Endodermal cell (in vitro differentiated cells): ENCODE results near the gene C7orf25. TPM values are rescaled to one million over a fixed set of nuclear protein-coding genes. Genes with fewer than 3 reads are reported as not detected.

ENCODE experiments used
- DNase-seq: peaks from one replicate; pipeline ENCODE4 v3.0.0-alpha.2; 2017
- H3K27ac ChIP-seq: 2 replicates; pipeline ENCODE4 v1.5.1; 2013; ENCODE audit warnings: mild to moderate bottlenecking, low read depth, low read length, moderate library complexity
- H3K27me3 ChIP-seq: 2 replicates; pipeline ENCODE4 v1.6.1; 2013; ENCODE audit warnings: mild to moderate bottlenecking, low read length, moderate library complexity; ENCODE audit not compliant: insufficient read depth, control insufficient read depth, poor library complexity, severe bottlenecking
- H3K36me3 ChIP-seq: 2 replicates; pipeline ENCODE4 v1.7.0; 2013; ENCODE audit warnings: mild to moderate bottlenecking, low read length, moderate library complexity; ENCODE audit not compliant: control insufficient read depth, insufficient read depth
- H3K4me1 ChIP-seq: one replicate; pipeline ENCODE4 v1.7.0; 2013; ENCODE audit warnings: low read length; ENCODE audit not compliant: control insufficient read depth, insufficient read depth
- H3K4me3 ChIP-seq: 2 replicates; pipeline ENCODE4 v1.5.1; 2013; ENCODE audit warnings: mild to moderate bottlenecking, low read length, moderate library complexity
- H3K9ac ChIP-seq: 2 replicates; pipeline ENCODE4 v1.6.1; 2013; ENCODE audit warnings: mild to moderate bottlenecking, low read length, moderate library complexity; ENCODE audit not compliant: poor library complexity, severe bottlenecking; ENCODE audit errors: extremely low read depth
- H3K9me3 ChIP-seq: 2 replicates; pipeline ENCODE4 v1.6.1; 2013; ENCODE audit warnings: mild to moderate bottlenecking, low read length, moderate library complexity; ENCODE audit not compliant: control insufficient read depth
- H3K27ac Mint-ChIP-seq: 2 replicates; pipeline ENCODE4 v1.8.0; 2020; ENCODE audit warnings: mixed read lengths
- H3K27me3 Mint-ChIP-seq: 2 replicates; pipeline ENCODE4 v1.8.0; 2021; ENCODE audit warnings: mild to moderate bottlenecking, mixed read lengths; ENCODE audit not compliant: insufficient read depth
- H3K36me3 Mint-ChIP-seq: 2 replicates; pipeline ENCODE4 v1.8.0; 2020; ENCODE audit warnings: low read depth, mixed read lengths
- H3K4me1 Mint-ChIP-seq: 2 replicates; pipeline ENCODE4 v1.8.0; 2020; ENCODE audit warnings: mixed read lengths
- H3K4me3 Mint-ChIP-seq: 2 replicates; pipeline ENCODE4 v1.8.0; 2020; ENCODE audit warnings: mild to moderate bottlenecking, moderate library complexity, mixed read lengths
- H3K9me3 Mint-ChIP-seq: 2 replicates; pipeline ENCODE4 v1.8.0; 2020; ENCODE audit warnings: mild to moderate bottlenecking, mixed read lengths
- CTCF ChIP-seq: fragments of 200-600 bp; sonication (generic); conservative IDR thresholded peaks from 2 replicates; pipeline ENCODE4 v1.5.0; 2021; ENCODE audit warnings: antibody characterized with exemption, mild to moderate bottlenecking
- WGBS, 2 experiments: methylation state at CpG; one replicate each; pipeline versions ENCODE4 v1.1.5 to v1.1.7; 2013; ENCODE audit warnings: missing lambda C conversion rate in 2 of 2, mixed read lengths in 1 of 2; ENCODE audit not compliant: insufficient coverage in 1 of 2, insufficient read length in 1 of 2; 5-methylcytosine and 5-hydroxymethylcytosine counted together
- total RNA-seq, 2 donors: library from RNA; stranded (reverse); fragmentation: NEBNext Ultra II Directional in 1 of 2; extraction: Animal tissue kit (Norgen Biotek cat#: 25700) in 1 of 2; gene quantifications; 2 replicates in 1 of 2; 3 replicates in 1 of 2; pipeline ENCODE4 v1.2.1, GENCODE V29; 2021

C7orf25 gene
- total RNA-seq, 2 donors from 2014 or later, result 3.2 to 4.8 TPM

GRCh38 chr7:42900842-42901241 is 11.0 kb downstream of the C7orf25 start:
- Mint-ChIP-seq H3K36me3 (no peaks in the 10 kb centered on the region), H3K27ac (no peak overlapping the region), H3K9me3 (peaks cover 3% of the 10 kb centered on the region), H3K4me1 (no peaks in the 10 kb centered on the region), H3K4me3 (no peak overlapping the region), H3K27me3 (no peaks in the 10 kb centered on the region)
- H3K4me1 ChIP-seq, result no peaks in the 10 kb centered on the region
- DNase-seq, result no peak
- H3K36me3 ChIP-seq, result no peaks in the 10 kb centered on the region
- no peak for TF ChIP-seq CTCF
- no peaks in the 10 kb centered on the region for H3K9me3 ChIP-seq
- no peaks in the 10 kb centered on the region for H3K27me3 ChIP-seq
- H3K4me3 ChIP-seq, result no peak overlapping the region
- no peak overlapping the region for H3K9ac ChIP-seq
- H3K27ac ChIP-seq, result no peak overlapping the region

GRCh38 chr7:42893346-42894240 is 18.3 kb downstream of the C7orf25 start:
- no peaks in the 10 kb centered on the region for H3K27me3 ChIP-seq
- WGBS, 2 experiments, result 80 to 95% methylated on average over 3 to 9 of the region's 9 CpGs
- no peak overlapping the region for H3K27ac ChIP-seq
- H3K36me3 Mint-ChIP-seq, result peaks cover 14% of the 10 kb centered on the region
- peak overlapping the region; percentile 90 for H3K27ac Mint-ChIP-seq
- no peak overlapping the region for H3K9ac ChIP-seq
- peaks cover 16% of the 10 kb centered on the region for H3K9me3 ChIP-seq
- H3K36me3 ChIP-seq, result no peaks in the 10 kb centered on the region
- no peak overlapping the region for H3K4me3 Mint-ChIP-seq
- DNase-seq, result peak; percentile 62
- H3K4me1 Mint-ChIP-seq, result peaks cover 19% of the 10 kb centered on the region
- H3K4me1 ChIP-seq, result peaks cover 5% of the 10 kb centered on the region
- H3K27me3 Mint-ChIP-seq, result no peaks in the 10 kb centered on the region
- H3K4me3 ChIP-seq, result peak overlapping the region; percentile 50
- H3K9me3 Mint-ChIP-seq, result peaks cover 30% of the 10 kb centered on the region
- no peak for TF ChIP-seq CTCF

GRCh38 chr7:42886893-42887505 is 24.9 kb downstream of the C7orf25 start:
- H3K27ac ChIP-seq, result no peak overlapping the region
- H3K36me3 Mint-ChIP-seq, result no peaks in the 10 kb centered on the region
- no peak for TF ChIP-seq CTCF

More at GRCh38 chr7:42886893-42887505, 24.9 kb downstream of the C7orf25 start:
- H3K27me3 Mint-ChIP-seq, result no peaks in the 10 kb centered on the region
- Histone ChIP-seq H3K9me3 (no peaks in the 10 kb centered on the region), H3K27me3 (no peaks in the 10 kb centered on the region), H3K4me3 (peak overlapping the region; percentile 83), H3K4me1 (peaks cover 5% of the 10 kb centered on the region), H3K9ac (no peak overlapping the region), H3K36me3 (no peaks in the 10 kb centered on the region)
- no peak overlapping the region for H3K27ac Mint-ChIP-seq
- peaks cover 18% of the 10 kb centered on the region for H3K4me1 Mint-ChIP-seq
- H3K4me3 Mint-ChIP-seq, result peak overlapping the region; percentile 73
- H3K9me3 Mint-ChIP-seq, result no peaks in the 10 kb centered on the region
- no peak for DNase-seq
